ENCODE results near the gene PLTP.

Gene PLTP

DNA sequence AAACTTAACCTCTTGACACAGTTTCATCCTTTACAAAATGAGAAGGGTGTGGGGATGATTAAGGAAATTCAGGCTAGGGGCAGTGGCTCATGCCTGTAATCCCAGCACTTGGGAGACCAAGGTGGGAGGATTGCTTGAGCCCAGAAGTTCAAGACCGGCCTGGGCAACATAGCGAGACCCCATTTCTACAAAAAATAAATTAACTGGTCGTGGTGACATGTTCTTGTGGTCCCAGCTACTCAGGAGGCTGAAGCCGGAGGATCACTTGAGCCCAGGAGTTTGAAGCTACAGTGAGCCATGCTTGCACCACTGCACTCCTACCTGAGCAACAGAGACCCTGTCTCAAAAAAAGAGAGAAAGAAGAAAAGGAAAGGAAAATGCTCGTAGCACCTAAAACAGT lies 45.5 kb downstream of the PLTP start:
- TF ChIP-seq, protein P1, sequence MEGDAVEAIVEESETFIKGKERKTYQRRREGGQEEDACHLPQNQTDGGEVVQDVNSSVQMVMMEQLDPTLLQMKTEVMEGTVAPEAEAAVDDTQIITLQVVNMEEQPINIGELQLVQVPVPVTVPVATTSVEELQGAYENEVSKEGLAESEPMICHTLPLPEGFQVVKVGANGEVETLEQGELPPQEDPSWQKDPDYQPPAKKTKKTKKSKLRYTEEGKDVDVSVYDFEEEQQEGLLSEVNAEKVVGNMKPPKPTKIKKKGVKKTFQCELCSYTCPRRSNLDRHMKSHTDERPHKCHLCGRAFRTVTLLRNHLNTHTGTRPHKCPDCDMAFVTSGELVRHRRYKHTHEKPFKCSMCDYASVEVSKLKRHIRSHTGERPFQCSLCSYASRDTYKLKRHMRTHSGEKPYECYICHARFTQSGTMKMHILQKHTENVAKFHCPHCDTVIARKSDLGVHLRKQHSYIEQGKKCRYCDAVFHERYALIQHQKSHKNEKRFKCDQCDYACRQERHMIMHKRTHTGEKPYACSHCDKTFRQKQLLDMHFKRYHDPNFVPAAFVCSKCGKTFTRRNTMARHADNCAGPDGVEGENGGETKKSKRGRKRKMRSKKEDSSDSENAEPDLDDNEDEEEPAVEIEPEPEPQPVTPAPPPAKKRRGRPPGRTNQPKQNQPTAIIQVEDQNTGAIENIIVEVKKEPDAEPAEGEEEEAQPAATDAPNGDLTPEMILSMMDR (IDR thresholded peaks at IDR 0.05; ENCODE audit: insufficient read depth, low read depth, low read length, missing control alignments) = no peak
- H3K4me3 ChIP-seq (ENCODE audit: low read depth, low read length) = no peak overlapping the region
- DNase-seq (ENCODE audit: low read depth) = no peak

DNA sequence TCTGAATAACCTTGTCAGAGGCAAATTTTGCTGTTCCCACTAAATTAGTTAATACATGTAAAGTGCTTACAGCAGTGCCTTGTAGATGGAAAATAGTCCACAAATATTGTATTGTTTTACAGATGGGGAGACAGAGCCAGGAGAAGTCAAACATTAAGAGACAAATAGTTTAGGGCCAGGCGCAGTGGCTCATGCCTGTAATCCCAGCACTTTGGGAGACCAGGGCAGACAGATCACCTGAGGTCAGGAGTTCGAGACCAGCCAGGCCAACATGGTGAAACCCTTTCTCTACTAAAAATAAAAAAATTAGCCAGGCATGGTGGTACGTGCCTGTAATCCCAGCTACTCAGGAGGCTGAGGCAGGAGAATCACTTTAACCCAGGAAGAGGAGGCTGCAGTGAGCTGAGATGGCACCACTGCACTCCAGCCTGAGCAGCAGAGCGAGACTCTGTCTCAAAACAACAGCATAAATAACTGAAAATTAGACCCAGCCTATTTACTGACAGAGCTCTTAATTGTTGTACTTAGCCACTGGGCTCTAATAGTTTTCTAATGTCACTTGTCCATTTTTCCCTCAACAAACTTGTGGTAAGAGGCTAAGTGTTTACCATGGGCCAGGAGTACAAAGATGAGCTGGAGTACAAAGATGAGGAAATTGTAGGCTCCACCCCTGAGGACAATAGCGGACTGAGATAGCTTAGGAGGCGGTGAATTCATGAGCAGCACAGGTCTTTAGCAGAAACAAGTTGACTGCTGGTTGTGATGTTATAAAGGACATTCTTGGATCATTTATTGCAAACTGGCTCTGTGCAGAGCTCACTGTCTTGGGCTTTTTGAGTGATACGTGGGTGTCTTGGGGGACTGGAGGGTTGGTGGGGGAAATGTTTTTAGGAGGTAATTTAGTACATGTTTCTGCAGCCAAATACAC lies 48.1 kb downstream of the PLTP start:
- no peak for DNase-seq (ENCODE audit: low read depth)
- H3K4me3 ChIP-seq (ENCODE audit: low read depth, low read length) = no peak overlapping the region
- TF ChIP-seq, protein P1 (IDR thresholded peaks at IDR 0.05; ENCODE audit: insufficient read depth, low read depth, low read length, missing control alignments) = no peak

DNA sequence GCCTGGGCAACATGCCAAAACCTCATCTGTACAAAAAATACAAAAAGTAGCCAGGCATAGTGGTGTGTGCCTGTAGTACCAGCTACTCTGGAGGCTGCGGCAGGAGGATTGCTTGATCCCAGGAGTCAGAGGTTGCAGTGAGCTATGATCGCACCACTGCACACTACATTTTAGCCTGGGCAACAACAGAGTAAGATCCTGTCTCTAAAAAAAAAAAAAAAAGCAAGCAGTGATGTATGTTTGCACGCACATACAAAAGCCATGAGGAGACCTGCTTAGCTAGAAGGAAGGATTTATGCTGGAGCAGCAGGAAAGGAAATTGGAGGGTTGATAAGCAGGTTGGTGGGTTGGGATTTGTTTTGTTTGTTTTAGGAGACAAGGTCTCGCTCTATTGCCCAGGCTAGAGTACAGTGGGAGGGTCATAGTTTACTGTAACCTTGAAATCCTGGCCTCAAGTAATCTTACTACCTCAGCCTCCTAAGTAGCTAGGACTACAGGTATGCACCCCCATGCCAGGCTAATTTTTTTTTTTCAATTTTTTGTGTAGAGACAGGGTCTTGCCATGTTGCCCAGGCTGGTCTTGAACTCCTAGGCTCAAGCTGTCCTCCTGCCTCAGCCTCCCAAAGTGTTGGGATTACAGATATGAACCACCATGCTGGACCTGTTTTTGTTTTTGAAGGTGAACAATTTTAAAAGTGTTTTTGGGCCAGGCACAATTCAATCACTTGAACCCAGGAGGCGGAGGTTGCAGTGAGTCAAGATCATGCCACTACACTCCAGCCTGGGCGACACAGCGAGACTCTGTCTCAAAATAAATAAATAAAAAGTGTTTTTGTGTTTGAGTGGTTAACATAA lies 50.5 kb downstream of the PLTP start:
- TF ChIP-seq, protein P1 (IDR thresholded peaks at IDR 0.05; ENCODE audit: insufficient read depth, low read depth, low read length, missing control alignments) = no peak
- H3K4me3 ChIP-seq (ENCODE audit: low read depth, low read length) = no peak overlapping the region
- no peak for DNase-seq (ENCODE audit: low read depth)

DNA sequence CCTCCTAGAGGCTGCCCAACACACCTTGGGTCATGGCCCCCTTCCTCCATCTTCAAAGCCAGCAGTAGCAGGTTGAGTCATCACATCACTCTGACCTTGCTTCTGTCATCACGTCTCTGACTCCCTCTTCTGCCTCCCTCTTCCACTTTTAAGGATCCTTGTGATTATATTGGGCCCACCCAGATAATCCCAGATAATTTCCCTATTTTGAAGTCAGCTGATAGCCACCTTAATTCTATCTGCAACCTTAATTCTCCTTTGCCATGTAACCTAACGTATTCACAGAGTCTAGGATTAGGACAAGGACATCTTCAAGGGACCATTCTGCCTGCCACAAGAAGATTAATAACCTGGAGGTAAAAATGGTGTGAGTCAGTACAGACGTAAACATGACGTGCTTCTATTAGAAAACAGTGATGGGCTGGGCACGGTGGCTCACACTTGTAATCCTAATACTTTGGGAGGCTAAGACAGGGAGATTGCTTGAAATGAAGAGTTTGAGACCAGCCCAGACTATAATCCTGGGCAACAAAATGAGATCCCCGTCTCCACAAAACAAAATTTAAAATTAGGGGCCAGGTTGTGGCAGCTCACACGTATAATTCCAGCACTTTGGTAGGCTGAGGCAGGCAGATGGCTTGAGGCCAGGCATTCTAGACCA lies 51.3 kb downstream of the PLTP start:
- H3K4me3 ChIP-seq (ENCODE audit: low read depth, low read length) = no peak overlapping the region
- no peak for DNase-seq (ENCODE audit: low read depth)
- TF ChIP-seq, protein P1 (IDR thresholded peaks at IDR 0.05; ENCODE audit: insufficient read depth, low read depth, low read length, missing control alignments) = no peak

DNA sequence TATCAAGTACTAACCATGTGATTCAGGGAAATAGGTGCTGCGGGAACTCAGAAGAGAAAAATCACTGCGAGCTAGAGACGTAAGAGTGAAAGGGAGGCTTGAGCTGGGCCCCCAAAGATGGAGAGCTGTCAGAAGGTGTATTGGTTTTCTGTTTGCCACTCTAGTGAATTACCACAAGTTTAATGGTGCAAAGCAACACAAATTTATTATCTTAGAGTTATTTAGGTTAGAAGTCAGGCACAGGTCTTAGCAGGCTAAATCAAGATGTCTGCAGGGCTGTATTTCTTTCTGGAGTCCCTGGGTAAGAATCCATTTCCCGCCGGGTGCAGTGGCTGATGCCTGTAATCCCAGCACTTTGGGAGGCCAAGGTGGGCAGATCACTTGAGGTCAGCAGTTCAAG lies 52.0 kb downstream of the PLTP start:
- TF ChIP-seq, protein P1 (IDR thresholded peaks at IDR 0.05; ENCODE audit: insufficient read depth, low read depth, low read length, missing control alignments) = no peak
- no peak for DNase-seq (ENCODE audit: low read depth)
- no peak overlapping the region for H3K4me3 ChIP-seq (ENCODE audit: low read depth, low read length)

DNA sequence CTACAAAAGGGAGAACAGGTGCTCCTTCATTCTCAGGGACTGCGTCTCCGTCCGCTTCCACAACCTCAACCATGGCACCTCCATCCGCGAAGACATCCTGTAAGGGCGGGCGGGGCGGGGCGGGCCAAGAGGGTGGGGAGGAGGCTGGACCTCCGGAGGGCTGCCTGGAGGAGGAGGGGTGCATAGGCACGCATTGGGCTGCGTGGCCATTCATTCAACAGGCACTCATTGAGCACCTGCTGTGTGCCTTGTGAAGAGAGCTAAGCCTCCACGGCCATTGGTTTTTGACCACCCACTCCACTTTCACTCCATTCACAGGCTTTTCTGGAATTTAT lies 54.1 kb downstream of the PLTP start:
- DNase-seq (ENCODE audit: low read depth) = peak; percentile 82
- TF ChIP-seq, protein P1 (IDR thresholded peaks at IDR 0.05; ENCODE audit: insufficient read depth, low read depth, low read length, missing control alignments) = no peak

More for the DNA sequence above, 54.1 kb downstream of the PLTP start:
- peak overlapping the region; percentile 81 for H3K4me3 ChIP-seq (ENCODE audit: low read depth, low read length)
